ENCODE data around the gene ROM1. TPM values are rescaled to one million over a fixed set of nuclear protein-coding genes. Genes with fewer than 3 reads are reported as not detected.

Gene ROM1
- total RNA-seq, 2 donors from 2014 or later: 1.8 to 4.0 TPM

GRCh38 chr11:62603072-62603408 is 10.0 kb upstream of the ROM1 start:
- Histone ChIP-seq H3K27ac (peak overlapping the region in 2 of 4 donors; percentile 92 to 97), H3K4me3 (no peak overlapping the region), H3K36me3 (replicated peaks in 1 of 2; ENCODE audit: insufficient read depth in 1 of 2, low read depth in 2 of 2) (peaks cover 0 to 2% of the 10 kb centered on the region in 2 donors), H3K27me3 (no peaks in the 10 kb centered on the region), H3K4me1 (peaks cover 34% of the 10 kb centered on the region), H3K9me3 (no peaks in the 10 kb centered on the region)
- TF ChIP-seq, protein P1, sequence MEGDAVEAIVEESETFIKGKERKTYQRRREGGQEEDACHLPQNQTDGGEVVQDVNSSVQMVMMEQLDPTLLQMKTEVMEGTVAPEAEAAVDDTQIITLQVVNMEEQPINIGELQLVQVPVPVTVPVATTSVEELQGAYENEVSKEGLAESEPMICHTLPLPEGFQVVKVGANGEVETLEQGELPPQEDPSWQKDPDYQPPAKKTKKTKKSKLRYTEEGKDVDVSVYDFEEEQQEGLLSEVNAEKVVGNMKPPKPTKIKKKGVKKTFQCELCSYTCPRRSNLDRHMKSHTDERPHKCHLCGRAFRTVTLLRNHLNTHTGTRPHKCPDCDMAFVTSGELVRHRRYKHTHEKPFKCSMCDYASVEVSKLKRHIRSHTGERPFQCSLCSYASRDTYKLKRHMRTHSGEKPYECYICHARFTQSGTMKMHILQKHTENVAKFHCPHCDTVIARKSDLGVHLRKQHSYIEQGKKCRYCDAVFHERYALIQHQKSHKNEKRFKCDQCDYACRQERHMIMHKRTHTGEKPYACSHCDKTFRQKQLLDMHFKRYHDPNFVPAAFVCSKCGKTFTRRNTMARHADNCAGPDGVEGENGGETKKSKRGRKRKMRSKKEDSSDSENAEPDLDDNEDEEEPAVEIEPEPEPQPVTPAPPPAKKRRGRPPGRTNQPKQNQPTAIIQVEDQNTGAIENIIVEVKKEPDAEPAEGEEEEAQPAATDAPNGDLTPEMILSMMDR (IDR thresholded peaks at IDR 0.05): no peak
- no peak for TF ChIP-seq POLR2A (IDR thresholded peaks at IDR 0.05)
- intact Hi-C loops (cut with DNase I): no loop called here
- WGBS, 2 donors: 68 to 85% methylated on average over 12 to 13 of the region's 13 CpGs
- no peak for ATAC-seq
- no peak for DNase-seq

GRCh38 chr11:62603776-62604299 is 9.2 kb upstream of the ROM1 start:
- H3K4me1 ChIP-seq: peaks cover 34% of the 10 kb centered on the region
- intact Hi-C loops (cut with DNase I): no loop called here
- DNase-seq: no peak
- WGBS, 2 donors: 81 to 94% methylated on average over 8 of the region's 8 CpGs
- no peaks in the 10 kb centered on the region for H3K9me3 ChIP-seq
- H3K27me3 ChIP-seq: no peaks in the 10 kb centered on the region
- H3K4me3 ChIP-seq: no peak overlapping the region
- TF ChIP-seq, protein P1 (IDR thresholded peaks at IDR 0.05): no peak
- TF ChIP-seq POLR2A (IDR thresholded peaks at IDR 0.05): no peak
- H3K27ac ChIP-seq: no peak overlapping the region
- no peaks in the 10 kb centered on the region for H3K36me3 ChIP-seq (replicated peaks in 1 of 2; ENCODE audit: insufficient read depth in 1 of 2, low read depth in 2 of 2)
- ATAC-seq: no peak

GRCh38 chr11:62604460-62605120 is 8.5 kb upstream of the ROM1 start:
- H3K9me3 ChIP-seq: no peaks in the 10 kb centered on the region
- 84 to 86% methylated on average over 11 to 13 of the region's 13 CpGs for WGBS, 2 donors
- no peaks in the 10 kb centered on the region for H3K36me3 ChIP-seq (replicated peaks in 1 of 2; ENCODE audit: insufficient read depth in 1 of 2, low read depth in 2 of 2)
- DNase-seq: no peak
- no peak for TF ChIP-seq POLR2A (IDR thresholded peaks at IDR 0.05)
- TF ChIP-seq, protein P1 (IDR thresholded peaks at IDR 0.05): no peak
- peaks cover 26% of the 10 kb centered on the region for H3K4me1 ChIP-seq
- ATAC-seq: no peak
- no peaks in the 10 kb centered on the region for H3K27me3 ChIP-seq
- H3K27ac ChIP-seq: no peak overlapping the region
- no peak overlapping the region for H3K4me3 ChIP-seq
- intact Hi-C loops (cut with DNase I): no loop called here

GRCh38 chr11:62605467-62605866 is 7.6 kb upstream of the ROM1 start:
- TF ChIP-seq, protein P1 (IDR thresholded peaks at IDR 0.05): no peak
- TF ChIP-seq POLR2A (IDR thresholded peaks at IDR 0.05): no peak
- DNase-seq: no peak
- intact Hi-C loops (cut with DNase I): no loop called here
- no peak for ATAC-seq
- 89 to 91% methylated on average over 5 to 6 of the region's 6 CpGs for WGBS, 2 donors
- Histone ChIP-seq H3K27ac (no peak overlapping the region), H3K9me3 (no peaks in the 10 kb centered on the region), H3K4me1 (peaks cover 17% of the 10 kb centered on the region), H3K36me3 (replicated peaks in 1 of 2; ENCODE audit: insufficient read depth in 1 of 2, low read depth in 2 of 2) (no peaks in the 10 kb centered on the region), H3K4me3 (no peak overlapping the region), H3K27me3 (no peaks in the 10 kb centered on the region)

GRCh38 chr11:62605902-62606301 is 7.2 kb upstream of the ROM1 start:
- no peaks in the 10 kb centered on the region for H3K9me3 ChIP-seq
- TF ChIP-seq, protein P1 (IDR thresholded peaks at IDR 0.05): no peak
- TF ChIP-seq POLR2A (IDR thresholded peaks at IDR 0.05): no peak
- ATAC-seq (no peak), DNase-seq (no peak)
- no peak overlapping the region for H3K27ac ChIP-seq
- peaks cover 14% of the 10 kb centered on the region for H3K4me1 ChIP-seq
- H3K27me3 ChIP-seq: no peaks in the 10 kb centered on the region
- WGBS, 2 donors: 94 to 97% methylated on average over 7 to 15 of the region's 15 CpGs
- no peaks in the 10 kb centered on the region for H3K36me3 ChIP-seq (replicated peaks in 1 of 2; ENCODE audit: insufficient read depth in 1 of 2, low read depth in 2 of 2)
- intact Hi-C loops (cut with DNase I): no loop called here
- no peak overlapping the region for H3K4me3 ChIP-seq

All from body of pancreas (tissue), 4 donors.